ENCODE results near the gene ASTN2. TPM values are rescaled to one million over a fixed set of nuclear protein-coding genes. Genes with fewer than 3 reads are reported as not detected.
A peak's percentile ranks its signal among the peaks of the same experiment; 100 is the strongest.

Gene ASTN2
- total and polyA plus RNA-seq, 9 of the 15 experiments (the other 6 are each of a cell fraction or from before 2014, with no cell fraction given), result 0.56 to 3.5 (median 1.9) TPM

DNA sequence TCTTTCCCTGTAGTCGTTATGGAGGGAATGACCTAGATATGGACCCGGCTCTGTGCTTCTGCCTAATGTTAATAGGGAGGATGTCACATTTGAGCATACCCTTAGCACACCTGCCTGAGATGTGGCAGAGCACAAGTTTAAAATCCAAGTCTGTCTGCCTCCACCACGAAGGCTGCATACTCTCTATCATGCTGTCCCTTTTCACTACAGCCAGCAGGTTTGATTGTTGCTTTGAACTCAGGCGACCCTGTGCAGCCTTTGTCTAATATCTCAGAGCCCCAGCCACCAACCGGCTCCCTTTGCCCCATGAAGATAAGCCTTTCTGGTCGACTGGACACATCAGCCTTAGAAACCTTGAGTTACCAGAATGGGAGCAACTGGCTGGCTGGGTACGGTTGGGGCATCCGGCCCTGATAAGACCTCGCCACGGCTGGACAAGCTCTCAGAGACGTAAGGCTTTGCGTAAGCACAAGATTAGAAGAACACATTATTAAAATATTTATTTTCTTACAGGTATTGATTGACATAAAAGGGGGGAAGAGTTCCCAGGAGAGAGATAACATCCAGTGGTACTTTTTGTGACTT is 949.8 kb downstream of the ASTN2 start (continued):
- peak; percentile 97 for TF ChIP-seq FOXM1 (IDR thresholded peaks at IDR 0.05; ENCODE audit: low read depth)
- no peak for TF ChIP-seq FOXM1 (CRISPR knock-in tag; IDR thresholded peaks at IDR 0.05; ENCODE audit: low read depth)
- TF ChIP-seq MTA3 (IDR thresholded peaks at IDR 0.05; ENCODE audit: borderline replicate concordance), result peak; percentile 83
- 0 out of 2 replicates have a peak, but pooled peaks have one; percentile 52 for TF ChIP-seq XRCC5 (IDR thresholded peaks at IDR 0.05; ENCODE audit: low read depth, low read length)
- peak; percentile 100 for TF ChIP-seq CCNT2 (IDR thresholded peaks at IDR 0.05; ENCODE audit: borderline replicate concordance, extremely low read depth, insufficient read length, low read depth, low read length)
- TF ChIP-seq MTA2 (IDR thresholded peaks at IDR 0.05; ENCODE audit: low read depth), result peak; percentile 98
- TF ChIP-seq, protein P1, sequence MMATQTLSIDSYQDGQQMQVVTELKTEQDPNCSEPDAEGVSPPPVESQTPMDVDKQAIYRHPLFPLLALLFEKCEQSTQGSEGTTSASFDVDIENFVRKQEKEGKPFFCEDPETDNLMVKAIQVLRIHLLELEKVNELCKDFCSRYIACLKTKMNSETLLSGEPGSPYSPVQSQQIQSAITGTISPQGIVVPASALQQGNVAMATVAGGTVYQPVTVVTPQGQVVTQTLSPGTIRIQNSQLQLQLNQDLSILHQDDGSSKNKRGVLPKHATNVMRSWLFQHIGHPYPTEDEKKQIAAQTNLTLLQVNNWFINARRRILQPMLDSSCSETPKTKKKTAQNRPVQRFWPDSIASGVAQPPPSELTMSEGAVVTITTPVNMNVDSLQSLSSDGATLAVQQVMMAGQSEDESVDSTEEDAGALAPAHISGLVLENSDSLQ (IDR thresholded peaks at IDR 0.05), result peak; percentile 40; the same call in 1 of the 2 replicates
- TF ChIP-seq PHTF2 (CRISPR knock-in tag; IDR thresholded peaks at IDR 0.05), result no peak
- TF ChIP-seq BRD4 (IDR thresholded peaks at IDR 0.05), result no peak
- TF ChIP-seq SRSF3 (IDR thresholded peaks at IDR 0.05; ENCODE audit: insufficient read depth, low read length), result no peak
- no peak for TF ChIP-seq POLR3G (IDR thresholded peaks at IDR 0.05; ENCODE audit: extremely low read depth, insufficient read length, insufficient replicate concordance)
- 0 out of 4 replicates have a peak, but pooled peaks of 1 of the 2 experiments have one; percentile 26 for TF ChIP-seq FOXK2 (conservative IDR thresholded peaks at IDR 0.05 in 1 of 2, IDR thresholded peaks at IDR 0.05 in 1 of 2; ENCODE audit: low read depth in 2 of 2)
- TF ChIP-seq EP400 (IDR thresholded peaks at IDR 0.05), result peak; percentile 61
- TF ChIP-seq RUNX1 (IDR thresholded peaks at IDR 0.05; ENCODE audit: low read depth), result peak; percentile 87
- TF ChIP-seq, protein P2, sequence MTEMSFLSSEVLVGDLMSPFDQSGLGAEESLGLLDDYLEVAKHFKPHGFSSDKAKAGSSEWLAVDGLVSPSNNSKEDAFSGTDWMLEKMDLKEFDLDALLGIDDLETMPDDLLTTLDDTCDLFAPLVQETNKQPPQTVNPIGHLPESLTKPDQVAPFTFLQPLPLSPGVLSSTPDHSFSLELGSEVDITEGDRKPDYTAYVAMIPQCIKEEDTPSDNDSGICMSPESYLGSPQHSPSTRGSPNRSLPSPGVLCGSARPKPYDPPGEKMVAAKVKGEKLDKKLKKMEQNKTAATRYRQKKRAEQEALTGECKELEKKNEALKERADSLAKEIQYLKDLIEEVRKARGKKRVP (CRISPR knock-in tag; IDR thresholded peaks at IDR 0.05), result peak; percentile 77; the same call in 1 of the 2 replicates
- TF ChIP-seq, protein P3, sequence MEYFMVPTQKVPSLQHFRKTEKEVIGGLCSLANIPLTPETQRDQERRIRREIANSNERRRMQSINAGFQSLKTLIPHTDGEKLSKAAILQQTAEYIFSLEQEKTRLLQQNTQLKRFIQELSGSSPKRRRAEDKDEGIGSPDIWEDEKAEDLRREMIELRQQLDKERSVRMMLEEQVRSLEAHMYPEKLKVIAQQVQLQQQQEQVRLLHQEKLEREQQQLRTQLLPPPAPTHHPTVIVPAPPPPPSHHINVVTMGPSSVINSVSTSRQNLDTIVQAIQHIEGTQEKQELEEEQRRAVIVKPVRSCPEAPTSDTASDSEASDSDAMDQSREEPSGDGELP (CRISPR knock-in tag; IDR thresholded peaks at IDR 0.05; ENCODE audit: borderline replicate concordance), result peak; percentile 80; the same call in 1 of the 2 replicates
- no peak for TF ChIP-seq PRPF4 (IDR thresholded peaks at IDR 0.05; ENCODE audit: insufficient read depth, low read depth, low read length, poor library complexity, severe bottlenecking)
- peak; percentile 96 for TF ChIP-seq TRIM24 (IDR thresholded peaks at IDR 0.05)
- peak; percentile 95 for TF ChIP-seq SMARCC2 (IDR thresholded peaks at IDR 0.05; ENCODE audit: low read depth)
- TF ChIP-seq, protein P4, sequence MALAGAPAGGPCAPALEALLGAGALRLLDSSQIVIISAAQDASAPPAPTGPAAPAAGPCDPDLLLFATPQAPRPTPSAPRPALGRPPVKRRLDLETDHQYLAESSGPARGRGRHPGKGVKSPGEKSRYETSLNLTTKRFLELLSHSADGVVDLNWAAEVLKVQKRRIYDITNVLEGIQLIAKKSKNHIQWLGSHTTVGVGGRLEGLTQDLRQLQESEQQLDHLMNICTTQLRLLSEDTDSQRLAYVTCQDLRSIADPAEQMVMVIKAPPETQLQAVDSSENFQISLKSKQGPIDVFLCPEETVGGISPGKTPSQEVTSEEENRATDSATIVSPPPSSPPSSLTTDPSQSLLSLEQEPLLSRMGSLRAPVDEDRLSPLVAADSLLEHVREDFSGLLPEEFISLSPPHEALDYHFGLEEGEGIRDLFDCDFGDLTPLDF (CRISPR knock-in tag; IDR thresholded peaks at IDR 0.05), result 0 out of 2 replicates have a peak, but pooled peaks have one; percentile 30
- no peak for TF ChIP-seq ZNF668 (CRISPR knock-in tag; IDR thresholded peaks at IDR 0.05)
- peak; percentile 72; the same call in 1 of the 2 replicates for TF ChIP-seq SMAD3 (CRISPR knock-in tag; conservative IDR thresholded peaks at IDR 0.05)
- peak; percentile 98; the same call in 1 of the 2 replicates for TF ChIP-seq CC2D1A (IDR thresholded peaks at IDR 0.05)

Data from K562 (cell line).